Measurements from ENCODE around the gene ZRANB3.
"Not testable (repeated sequence)": the region's sequence is repeated elsewhere in the genome, so short reads cannot be mapped to it uniquely, and the experiment has no call there.

Gene ZRANB3

GRCh38 chr2:135557530-135557929, 26.5 kb upstream of the ZRANB3 start:
- no peak for DNase-seq (ENCODE audit: extremely low read depth, insufficient read length)
- no peak overlapping the region for H3K4me3 ChIP-seq (replicated peaks; ENCODE audit: low read depth, low read length)
- no peak for TF ChIP-seq CTCF (IDR thresholded peaks at IDR 0.05; ENCODE audit: insufficient read depth, low read length, poor library complexity, severe bottlenecking)
- H3K27me3 ChIP-seq (replicated peaks; ENCODE audit: control insufficient read depth, insufficient read depth, low read length) = no peaks in the 10 kb centered on the region
- H3K36me3 ChIP-seq (ENCODE audit: control insufficient read depth, insufficient read depth, low read length) = no peaks in the 10 kb centered on the region; the same call in 1 of the 2 replicates

GRCh38 chr2:135555311-135555710, 24.3 kb upstream of the ZRANB3 start:
- no peak for TF ChIP-seq CTCF (IDR thresholded peaks at IDR 0.05; ENCODE audit: insufficient read depth, low read length, poor library complexity, severe bottlenecking)
- H3K36me3 ChIP-seq (ENCODE audit: control insufficient read depth, insufficient read depth, low read length) = no peaks in the 10 kb centered on the region; the same call in 1 of the 2 replicates
- H3K27me3 ChIP-seq (replicated peaks; ENCODE audit: control insufficient read depth, insufficient read depth, low read length) = no peaks in the 10 kb centered on the region
- no peak for DNase-seq (ENCODE audit: extremely low read depth, insufficient read length)
- no peak overlapping the region for H3K4me3 ChIP-seq (replicated peaks; ENCODE audit: low read depth, low read length)

GRCh38 chr2:135552887-135553286, 21.9 kb upstream of the ZRANB3 start:
- no peaks in the 10 kb centered on the region for H3K27me3 ChIP-seq (replicated peaks; ENCODE audit: control insufficient read depth, insufficient read depth, low read length)
- no peak overlapping the region for H3K4me3 ChIP-seq (replicated peaks; ENCODE audit: low read depth, low read length)
- no peak for DNase-seq (ENCODE audit: extremely low read depth, insufficient read length)
- TF ChIP-seq CTCF (IDR thresholded peaks at IDR 0.05; ENCODE audit: insufficient read depth, low read length, poor library complexity, severe bottlenecking) = no peak
- H3K36me3 ChIP-seq (ENCODE audit: control insufficient read depth, insufficient read depth, low read length) = no peaks in the 10 kb centered on the region; the same call in 1 of the 2 replicates

- Histone ChIP-seq H3K36me3 (ENCODE audit: control insufficient read depth, insufficient read depth, low read length) (no peaks in the 10 kb centered on the region; the same call in 1 of the 2 replicates), H3K27me3 (replicated peaks; ENCODE audit: control insufficient read depth, insufficient read depth, low read length) (no peaks in the 10 kb centered on the region), H3K4me3 (replicated peaks; ENCODE audit: low read depth, low read length) (no peak overlapping the region)
- TF ChIP-seq CTCF (IDR thresholded peaks at IDR 0.05; ENCODE audit: insufficient read depth, low read length, poor library complexity, severe bottlenecking) = no peak
- DNase-seq (ENCODE audit: extremely low read depth, insufficient read length) = no peak
These were observed 20.3 kb upstream of the ZRANB3 start for GRCh38 chr2:135551356-135551755.

GRCh38 chr2:135547311-135547710, 16.3 kb upstream of the ZRANB3 start:
- no peak for DNase-seq (ENCODE audit: extremely low read depth, insufficient read length)
- no peak overlapping the region for H3K4me3 ChIP-seq (replicated peaks; ENCODE audit: low read depth, low read length)
- no peak for TF ChIP-seq CTCF (IDR thresholded peaks at IDR 0.05; ENCODE audit: insufficient read depth, low read length, poor library complexity, severe bottlenecking)
- no peaks in the 10 kb centered on the region for H3K27me3 ChIP-seq (replicated peaks; ENCODE audit: control insufficient read depth, insufficient read depth, low read length)
- H3K36me3 ChIP-seq (ENCODE audit: control insufficient read depth, insufficient read depth, low read length) = no peaks in the 10 kb centered on the region; the same call in 1 of the 2 replicates

- DNase-seq (ENCODE audit: extremely low read depth, insufficient read length) = no peak
- no peak for TF ChIP-seq CTCF (IDR thresholded peaks at IDR 0.05; ENCODE audit: insufficient read depth, low read length, poor library complexity, severe bottlenecking)
- H3K36me3 ChIP-seq (ENCODE audit: control insufficient read depth, insufficient read depth, low read length) = no peaks in the 10 kb centered on the region; the same call in 1 of the 2 replicates
- no peak overlapping the region for H3K4me3 ChIP-seq (replicated peaks; ENCODE audit: low read depth, low read length)
- no peaks in the 10 kb centered on the region for H3K27me3 ChIP-seq (replicated peaks; ENCODE audit: control insufficient read depth, insufficient read depth, low read length)
These were observed 15.4 kb upstream of the ZRANB3 start for GRCh38 chr2:135546436-135546835.

GRCh38 chr2:135533545-135533944, 2.5 kb upstream of the ZRANB3 start:
- DNase-seq (ENCODE audit: extremely low read depth, insufficient read length); H3K36me3 ChIP-seq (ENCODE audit: control insufficient read depth, insufficient read depth, low read length); H3K27me3 ChIP-seq (replicated peaks; ENCODE audit: control insufficient read depth, insufficient read depth, low read length); H3K4me3 ChIP-seq (replicated peaks; ENCODE audit: low read depth, low read length): not testable (repeated sequence)

Measured in GM06990 (cell line).